ENCODE results near the gene FCN2. TPM values are rescaled to one million over a fixed set of nuclear protein-coding genes. Genes with fewer than 3 reads are reported as not detected.

Gene FCN2
- total RNA-seq, 1 donor from 2014 or later: not detected

- H3K9me3 Mint-ChIP-seq: no peaks in the 10 kb centered on the region
- TF ChIP-seq CTCF (IDR thresholded peaks at IDR 0.05; ENCODE audit: unreplicated experiment): no peak
- no peak for DNase-seq (ENCODE audit: low spot score in 2 of 2, unreplicated experiment in 2 of 2)
- no peaks in the 10 kb centered on the region for H3K27me3 Mint-ChIP-seq (ENCODE audit: low read depth)
- H3K4me3 Mint-ChIP-seq: no peak overlapping the region
- H3K27ac Mint-ChIP-seq: no peak overlapping the region
- H3K36me3 Mint-ChIP-seq: peaks cover 18% of the 10 kb centered on the region
- no peaks in the 10 kb centered on the region for H3K4me1 Mint-ChIP-seq
Measured at GRCh38 chr9:134834957-134835419, 45.6 kb upstream of the FCN2 start.

- DNase-seq (ENCODE audit: low spot score in 2 of 2, unreplicated experiment in 2 of 2): no peak
- Mint-ChIP-seq H3K27ac (no peak overlapping the region), H3K27me3 (ENCODE audit: low read depth) (no peaks in the 10 kb centered on the region), H3K9me3 (no peaks in the 10 kb centered on the region), H3K36me3 (peaks cover 18% of the 10 kb centered on the region), H3K4me3 (no peak overlapping the region), H3K4me1 (no peaks in the 10 kb centered on the region)
- TF ChIP-seq CTCF (IDR thresholded peaks at IDR 0.05; ENCODE audit: unreplicated experiment): no peak
Measured at GRCh38 chr9:134835448-134835847, 45.2 kb upstream of the FCN2 start.

- TF ChIP-seq CTCF (IDR thresholded peaks at IDR 0.05; ENCODE audit: unreplicated experiment): no peak
- peaks cover 18% of the 10 kb centered on the region for H3K36me3 Mint-ChIP-seq
- H3K4me1 Mint-ChIP-seq: no peaks in the 10 kb centered on the region
- no peaks in the 10 kb centered on the region for H3K27me3 Mint-ChIP-seq (ENCODE audit: low read depth)
- no peak overlapping the region for H3K27ac Mint-ChIP-seq
- H3K9me3 Mint-ChIP-seq: no peaks in the 10 kb centered on the region
- no peak overlapping the region for H3K4me3 Mint-ChIP-seq
- DNase-seq (ENCODE audit: low spot score in 2 of 2, unreplicated experiment in 2 of 2): no peak
Measured at GRCh38 chr9:134835987-134836386, 44.6 kb upstream of the FCN2 start.

- Mint-ChIP-seq H3K27ac (no peak overlapping the region), H3K9me3 (no peaks in the 10 kb centered on the region), H3K4me3 (no peak overlapping the region), H3K36me3 (peaks cover 18% of the 10 kb centered on the region), H3K4me1 (no peaks in the 10 kb centered on the region), H3K27me3 (ENCODE audit: low read depth) (no peaks in the 10 kb centered on the region)
- DNase-seq (ENCODE audit: low spot score in 2 of 2, unreplicated experiment in 2 of 2): no peak
- no peak for TF ChIP-seq CTCF (IDR thresholded peaks at IDR 0.05; ENCODE audit: unreplicated experiment)
Measured at GRCh38 chr9:134836406-134836970, 44.1 kb upstream of the FCN2 start.

GRCh38 chr9:134837529-134837928 lies 43.1 kb upstream of the FCN2 start:
- Mint-ChIP-seq H3K27ac (no peak overlapping the region), H3K9me3 (no peaks in the 10 kb centered on the region), H3K4me3 (no peak overlapping the region), H3K4me1 (no peaks in the 10 kb centered on the region), H3K27me3 (ENCODE audit: low read depth) (no peaks in the 10 kb centered on the region), H3K36me3 (peaks cover 18% of the 10 kb centered on the region)
- TF ChIP-seq CTCF (IDR thresholded peaks at IDR 0.05; ENCODE audit: unreplicated experiment): no peak
- no peak for DNase-seq (ENCODE audit: low spot score in 2 of 2, unreplicated experiment in 2 of 2)

All from mesothelial cell of epicardium (in vitro differentiated cells).